Measurements from ENCODE around the gene KPTN.
"Not testable (repeated sequence)": the region's sequence is repeated elsewhere in the genome, so short reads cannot be mapped to it uniquely, and the experiment has no call there.

Gene KPTN

GRCh38 chr19:47489072-47489914, 5.3 kb upstream of the KPTN start:
- Mint-ChIP-seq H3K9me3 (no peaks in the 10 kb centered on the region), H3K4me3 (no peak overlapping the region), H3K4me1 (peaks cover 71% of the 10 kb centered on the region), H3K27ac (no peak overlapping the region), H3K27me3 (no peaks in the 10 kb centered on the region)
- DNase-seq (no peak), ATAC-seq (no peak)

DNA sequence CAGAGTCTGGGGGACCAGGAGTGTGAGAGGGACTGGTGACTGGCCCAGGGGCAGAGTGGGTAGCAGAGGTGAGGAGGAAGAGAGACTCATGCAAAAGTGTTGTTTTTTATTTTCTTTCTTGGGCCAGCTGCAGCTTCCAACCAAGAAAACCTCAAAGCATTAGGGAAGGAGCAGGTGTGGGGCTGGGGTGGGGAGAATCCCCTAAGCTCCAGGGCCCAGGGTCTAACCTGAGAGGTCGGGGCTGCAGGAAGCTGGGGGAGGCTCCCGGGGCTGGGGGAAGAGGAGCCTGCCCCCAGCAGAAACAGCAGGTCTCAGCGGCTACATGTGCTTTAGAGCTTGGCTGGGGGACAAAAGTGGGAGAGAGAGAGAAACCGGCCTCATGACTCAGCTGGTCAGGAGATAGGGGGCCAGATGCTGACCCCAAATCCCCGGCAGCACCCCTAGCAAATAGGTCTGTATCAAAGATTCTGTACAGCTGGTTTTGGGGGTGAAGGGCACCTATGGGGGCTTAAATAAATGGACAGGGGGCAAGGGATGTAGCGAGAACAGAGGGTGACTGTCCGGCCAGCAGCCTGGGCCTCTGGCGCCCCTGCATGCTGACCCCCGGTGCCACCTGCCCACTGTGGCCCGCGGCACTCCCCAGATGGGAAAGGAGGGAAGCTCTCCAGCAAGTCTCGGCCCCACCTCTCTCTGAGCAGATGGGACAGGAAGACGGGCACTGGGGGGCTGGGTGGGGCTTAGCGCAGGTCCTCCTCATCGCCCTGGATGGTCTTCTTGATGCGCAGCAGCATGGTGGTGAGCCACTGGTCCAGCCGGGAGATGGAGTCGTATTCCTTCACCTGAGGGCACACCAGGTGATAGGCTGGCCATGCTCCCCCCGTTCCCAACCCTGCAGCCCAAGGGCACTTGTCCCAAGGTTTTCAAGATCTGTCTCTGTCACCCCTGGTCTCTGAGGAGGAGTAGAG, 3.8 kb upstream of the KPTN start:
- peak overlapping the region; percentile 62 to 90 for H3K4me3 Mint-ChIP-seq
- H3K9me3 Mint-ChIP-seq = no peaks in the 10 kb centered on the region

GRCh38 chr19:47486900-47487299, 2.9 kb upstream of the KPTN start:
- ATAC-seq (no peak), DNase-seq (no peak)
- Mint-ChIP-seq H3K4me1 (peaks cover 67% of the 10 kb centered on the region), H3K9me3 (no peaks in the 10 kb centered on the region), H3K27ac (peak overlapping the region; percentile 61 to 78), H3K27me3 (no peaks in the 10 kb centered on the region), H3K4me3 (peak overlapping the region; percentile 62 to 90)

More for the DNA sequence above, 3.8 kb upstream of the KPTN start:
- DNase-seq = no peak
- Mint-ChIP-seq H3K27me3 (no peaks in the 10 kb centered on the region), H3K4me1 (peaks cover 76% of the 10 kb centered on the region), H3K27ac (peak overlapping the region; percentile 67 to 78)
- no peak for ATAC-seq

DNA sequence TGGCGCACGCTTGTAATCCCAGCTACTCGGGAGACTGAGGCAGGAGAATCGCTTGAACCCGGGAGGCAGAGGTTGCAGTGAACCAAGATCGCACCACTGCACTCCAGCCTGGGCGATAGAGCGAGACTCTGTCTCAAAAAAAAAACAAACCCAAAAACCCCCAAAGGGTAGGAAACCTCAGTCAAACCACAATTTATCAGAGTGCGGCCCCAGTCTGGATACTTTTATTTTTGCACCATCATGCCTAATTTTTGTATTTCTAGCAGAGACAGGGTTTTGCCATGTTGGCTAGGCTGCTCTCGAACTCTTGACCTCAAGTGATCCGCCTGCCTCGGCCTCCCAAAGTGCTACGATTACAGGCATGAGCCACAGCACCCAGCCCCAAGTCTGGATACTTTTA, 2.2 kb upstream of the KPTN start:
- DNase-seq, H3K27me3 Mint-ChIP-seq, H3K9me3 Mint-ChIP-seq, H3K27ac Mint-ChIP-seq, ATAC-seq: not testable (repeated sequence)
- Mint-ChIP-seq H3K4me1 (peaks cover 62% of the 10 kb centered on the region), H3K4me3 (peak overlapping the region; percentile 9 to 90)

GRCh38 chr19:47485210-47485609, 1.2 kb upstream of the KPTN start:
- peaks cover 61% of the 10 kb centered on the region for H3K4me1 Mint-ChIP-seq
- DNase-seq (no peak), ATAC-seq (no peak)
- no peaks in the 10 kb centered on the region for H3K9me3 Mint-ChIP-seq
- peak overlapping the region; percentile 90 to 96 for H3K4me3 Mint-ChIP-seq
- H3K27ac Mint-ChIP-seq = peak overlapping the region; percentile 98 to 99
- no peaks in the 10 kb centered on the region for H3K27me3 Mint-ChIP-seq

DNA sequence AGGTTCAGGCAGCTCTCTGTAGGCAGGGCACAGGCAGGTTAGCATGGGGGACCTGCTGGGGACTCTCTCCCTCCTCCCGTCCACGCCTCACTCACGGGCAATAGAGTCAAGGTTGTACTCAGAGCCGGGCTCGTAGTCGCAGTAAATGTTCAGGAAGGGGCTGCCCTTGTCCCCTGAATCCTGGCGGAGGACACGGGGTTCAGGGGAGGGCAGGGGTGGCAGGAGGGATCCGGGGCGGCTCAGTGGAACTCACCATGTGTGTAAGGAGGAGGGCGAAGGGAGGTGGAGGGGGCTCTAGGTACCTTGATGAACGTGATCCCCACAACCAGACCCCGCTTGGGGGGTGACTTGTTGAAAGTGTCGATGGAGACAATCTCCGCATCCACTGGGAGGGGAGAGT, 819 bp downstream of the KPTN start:
- Mint-ChIP-seq H3K27ac (peak overlapping the region; percentile 19 to 74), H3K4me1 (peaks cover 53% of the 10 kb centered on the region), H3K4me3 (peak overlapping the region; percentile 90 to 96), H3K9me3 (no peaks in the 10 kb centered on the region), H3K27me3 (no peaks in the 10 kb centered on the region)
- DNase-seq = no peak
- no peak for ATAC-seq

- H3K4me1 Mint-ChIP-seq = peaks cover 37% of the 10 kb centered on the region
- H3K4me3 Mint-ChIP-seq = no peak overlapping the region
- DNase-seq = no peak
- ATAC-seq = no peak
- no peaks in the 10 kb centered on the region for H3K27me3 Mint-ChIP-seq
- H3K9me3 Mint-ChIP-seq = no peaks in the 10 kb centered on the region
- no peak overlapping the region for H3K27ac Mint-ChIP-seq
Observed at GRCh38 chr19:47481460-47482052, 2.5 kb downstream of the KPTN start.

DNA sequence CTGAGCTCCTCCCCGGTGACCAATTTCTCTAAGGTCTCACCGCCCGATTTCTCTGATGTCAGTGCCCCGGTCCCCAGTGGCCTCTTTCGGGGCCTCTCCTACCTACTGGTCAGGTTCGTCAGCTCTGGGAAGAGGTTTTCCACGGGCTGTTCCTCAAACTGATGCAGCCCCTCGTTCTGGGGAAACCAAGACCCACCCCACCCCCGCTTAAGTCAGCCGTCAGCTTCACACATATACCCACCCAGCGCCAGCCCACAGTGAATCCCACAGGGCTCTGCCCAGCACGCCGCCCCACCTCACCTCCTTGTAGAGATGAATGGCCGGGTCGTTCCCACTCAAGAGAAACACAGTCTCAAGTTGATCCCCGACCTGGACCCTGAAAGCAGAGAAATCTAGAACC, 3.4 kb downstream of the KPTN start:
- no peak for DNase-seq
- Mint-ChIP-seq H3K9me3 (no peaks in the 10 kb centered on the region), H3K27ac (no peak overlapping the region), H3K27me3 (no peaks in the 10 kb centered on the region), H3K4me1 (peaks cover 28% of the 10 kb centered on the region), H3K4me3 (no peak overlapping the region)
- ATAC-seq = no peak

GRCh38 chr19:47479701-47480503, 4.1 kb downstream of the KPTN start:
- Mint-ChIP-seq H3K4me3 (no peak overlapping the region), H3K4me1 (peaks cover 20% of the 10 kb centered on the region), H3K9me3 (no peaks in the 10 kb centered on the region), H3K27ac (no peak overlapping the region), H3K27me3 (no peaks in the 10 kb centered on the region)
- DNase-seq (no peak), ATAC-seq (no peak)

DNA sequence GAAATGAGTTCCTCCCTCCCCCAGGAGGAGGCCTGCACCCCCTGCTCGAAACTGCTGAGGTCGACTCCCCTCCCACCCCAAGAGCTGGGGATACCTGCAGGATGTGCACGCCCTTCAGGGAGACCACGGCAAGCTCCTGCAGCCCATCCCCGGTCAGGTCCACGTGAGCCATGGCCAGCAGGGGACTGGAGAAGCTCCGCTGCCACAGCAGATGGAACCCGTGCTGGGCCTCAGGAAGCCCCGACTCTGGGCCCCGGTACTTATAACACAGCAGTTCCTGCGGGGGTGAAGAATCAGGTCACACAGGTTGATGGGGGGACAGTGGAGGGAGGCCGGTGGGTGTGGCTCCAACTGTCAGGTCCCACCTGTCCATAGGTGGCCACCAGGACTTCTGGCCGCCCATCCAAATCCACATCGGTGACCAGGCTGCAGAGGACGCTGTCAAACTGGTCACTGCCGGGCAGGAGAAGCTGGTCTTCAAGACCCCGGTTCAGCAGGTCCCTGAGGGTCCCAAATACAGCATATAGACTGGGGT, 7.5 kb downstream of the KPTN start:
- DNase-seq (no peak), ATAC-seq (no peak)
- Mint-ChIP-seq H3K4me3 (no peak overlapping the region), H3K4me1 (peaks cover 16% of the 10 kb centered on the region), H3K27me3 (peaks cover 23% of the 10 kb centered on the region), H3K9me3 (no peaks in the 10 kb centered on the region), H3K27ac (no peak overlapping the region)

GRCh38 chr19:47475465-47475864, 8.6 kb downstream of the KPTN start:
- Mint-ChIP-seq H3K27me3 (peaks cover 34% of the 10 kb centered on the region), H3K27ac (no peak overlapping the region), H3K4me1 (peaks cover 22% of the 10 kb centered on the region), H3K4me3 (no peak overlapping the region), H3K9me3 (no peaks in the 10 kb centered on the region)
- ATAC-seq (no peak), DNase-seq (no peak)

DNA sequence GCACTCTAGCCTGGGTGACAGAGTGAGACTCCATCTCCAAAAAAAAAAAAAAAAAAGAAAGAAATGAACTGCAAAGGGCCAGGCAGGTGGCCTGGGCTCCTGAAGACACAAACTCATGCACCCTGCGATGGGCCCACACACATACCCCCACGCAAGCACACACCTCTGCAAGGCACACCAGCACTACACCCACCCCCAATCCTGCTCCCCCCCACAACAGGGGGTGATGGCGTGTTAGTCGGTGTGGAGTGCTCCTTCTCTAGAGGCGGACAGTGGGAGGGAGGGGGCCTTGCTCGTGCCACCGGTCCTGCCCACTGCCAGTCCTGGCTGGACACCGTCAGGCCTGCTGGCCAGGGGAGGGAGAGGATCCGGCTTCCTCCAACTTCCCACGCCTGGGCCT, 10.7 kb downstream of the KPTN start:
- Mint-ChIP-seq H3K4me3 (no peak overlapping the region), H3K27me3 (peaks cover 55% of the 10 kb centered on the region), H3K27ac (no peak overlapping the region), H3K9me3 (no peaks in the 10 kb centered on the region), H3K4me1 (peaks cover 27% of the 10 kb centered on the region)
- DNase-seq = no peak
- no peak for ATAC-seq

DNA sequence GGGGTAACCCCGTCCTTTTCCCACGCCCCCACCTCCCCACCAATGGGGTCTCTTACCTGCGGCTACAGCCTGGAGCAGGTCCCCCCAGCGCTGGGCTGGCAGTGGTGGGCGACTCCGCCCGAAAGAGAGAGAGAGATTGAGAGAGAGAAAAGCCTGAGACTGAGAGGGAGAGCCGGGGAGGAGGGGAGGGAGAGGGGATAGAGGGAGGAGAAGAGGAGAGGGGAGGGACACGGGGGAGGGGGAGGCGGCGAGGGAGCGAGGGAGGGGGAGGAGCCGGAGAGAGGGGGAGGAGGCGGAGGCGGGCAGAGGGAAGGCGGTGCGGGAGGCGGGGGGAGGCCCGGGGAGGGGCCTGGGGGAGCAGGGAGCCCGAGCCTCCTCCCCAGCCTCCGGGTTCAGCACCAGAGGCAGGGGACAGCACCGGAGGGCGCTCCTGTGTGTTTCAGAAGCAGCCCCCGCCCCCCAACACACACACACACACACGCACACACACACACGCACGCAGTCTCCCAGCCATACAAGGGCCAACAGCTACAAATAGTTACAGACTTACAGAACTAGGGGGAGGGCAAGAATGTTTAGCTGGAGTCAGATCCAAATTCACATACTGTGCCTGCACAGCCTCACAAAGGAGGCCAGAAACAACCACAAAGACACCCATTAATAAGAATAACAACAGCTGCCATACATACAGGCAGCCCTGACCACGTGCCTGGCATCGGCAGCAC, 12.1 kb downstream of the KPTN start, which contains the start of gene SLC8A2:
Gene SLC8A2 (minus strand): TSS at position 161 of the 725 bp plus-strand sequence. CDS start 5,490 bp downstream, outside the sequence.
- peaks cover 67% of the 10 kb centered on the region for H3K27me3 Mint-ChIP-seq
- ATAC-seq = peak; percentile 71
- peaks cover 30% of the 10 kb centered on the region for H3K4me1 Mint-ChIP-seq
- no peak within 1 kb of the TSS for H3K27ac Mint-ChIP-seq
- H3K4me3 Mint-ChIP-seq = peak within 1 kb of the TSS; percentile 33 to 51
- DNase-seq = peak; percentile 26 to 57
- no peaks in the 10 kb centered on the region for H3K9me3 Mint-ChIP-seq

DNA sequence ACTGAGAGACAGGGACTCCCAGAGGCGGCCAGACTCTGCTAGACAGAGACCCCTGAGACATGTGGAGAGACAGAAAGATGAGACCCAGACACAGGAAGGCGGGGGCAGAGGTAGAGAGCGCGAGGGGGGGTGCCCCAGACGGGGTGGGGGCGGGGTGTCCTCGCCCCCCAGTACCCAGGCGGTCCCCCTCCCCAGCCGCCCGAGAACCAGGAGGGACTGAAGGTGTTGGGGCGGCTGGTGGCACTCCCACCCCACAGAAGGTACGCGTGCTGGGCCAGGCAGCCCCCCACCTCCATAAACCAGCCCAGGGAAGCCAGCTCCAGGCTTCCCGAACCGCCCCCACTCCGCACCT, 12.7 kb downstream of the KPTN start:
- Mint-ChIP-seq H3K4me1 (peaks cover 30% of the 10 kb centered on the region), H3K27ac (no peak overlapping the region), H3K9me3 (no peaks in the 10 kb centered on the region), H3K4me3 (peak overlapping the region; percentile 33 to 51), H3K27me3 (peaks cover 67% of the 10 kb centered on the region)
- DNase-seq (no peak), ATAC-seq (peak; percentile 36)
